Measurements from ENCODE around the gene ABLIM1. TPM values are rescaled to one million over a fixed set of nuclear protein-coding genes. Genes with fewer than 3 reads are reported as not detected.

The ABLIM1 gene
- total RNA-seq, 4 donors from 2014 or later = 56.9 to 108 (median 96.1) TPM

GRCh38 chr10:114532226-114532625 is 125.8 kb downstream of the ABLIM1 start:
- in situ Hi-C loops (cut with MboI; ENCODE audit: low pct_ligation_motif_present in 1 of 4, low pct_unique_long_range_greater_than_20kb in 1 of 4, low sequenced_read_pairs in 3 of 4) = loop anchor here in 1 of 4 donors (25.0 kb wide), 1 partner anchor 605 kb away; no protein-coding TSS in a partner anchor
- DNase-seq = no peak
- Histone ChIP-seq H3K4me1 (peaks cover 0 to 7% (median 3%) of the 10 kb centered on the region in 4 donors), H3K9me3 (no peaks in the 10 kb centered on the region), H3K27me3 (no peaks in the 10 kb centered on the region), H3K4me3 (no peak overlapping the region), H3K27ac (no peak overlapping the region), H3K36me3 (no peaks in the 10 kb centered on the region)
- WGBS, 2 donors (ENCODE audit: low coverage in 1 of 2) = 91% methylated on average over 5 of the region's 5 CpGs; no CpG with 5 or more reads in 1 of the 2 donors
- no peak for TF ChIP-seq POLR2A (IDR thresholded peaks at IDR 0.05)
- no peak for TF ChIP-seq CTCF (IDR thresholded peaks at IDR 0.05)
- TF ChIP-seq EP300 (IDR thresholded peaks at IDR 0.05; ENCODE audit: low read depth) = no peak
- no peak for TF ChIP-seq POLR2AphosphoS5 (IDR thresholded peaks at IDR 0.05)
- intact Hi-C loops (cut with DNase I; ENCODE audit: low total_unique reads) = no loop called here

GRCh38 chr10:114526504-114527238 is 131.4 kb downstream of the ABLIM1 start:
- Histone ChIP-seq H3K4me1 (peaks cover 9 to 59% (median 45%) of the 10 kb centered on the region in 4 donors), H3K36me3 (no peaks in the 10 kb centered on the region), H3K9me3 (no peaks in the 10 kb centered on the region), H3K27me3 (no peaks in the 10 kb centered on the region), H3K27ac (peak overlapping the region; percentile 84 to 90 (median 88)), H3K4me3 (peak overlapping the region; percentile 20 to 47 (median 30))
- in situ Hi-C loops (cut with MboI; ENCODE audit: low pct_ligation_motif_present in 1 of 4, low pct_unique_long_range_greater_than_20kb in 1 of 4, low sequenced_read_pairs in 3 of 4) = loop anchor here in 1 of 4 donors (25.0 kb wide), 1 partner anchor 611 kb away; no protein-coding TSS in a partner anchor
- intact Hi-C loops (cut with DNase I; ENCODE audit: low total_unique reads) = no loop called here
- WGBS, 2 donors (ENCODE audit: low coverage in 1 of 2) = 3 to 15% methylated on average over 7 to 24 of the region's 24 CpGs
- TF ChIP-seq POLR2A (IDR thresholded peaks at IDR 0.05) = peak; percentile 97
- TF ChIP-seq POLR2AphosphoS5 (IDR thresholded peaks at IDR 0.05) = peak; percentile 89 to 97 (median 97)
- no peak for TF ChIP-seq EP300 (IDR thresholded peaks at IDR 0.05; ENCODE audit: low read depth)
- TF ChIP-seq CTCF (IDR thresholded peaks at IDR 0.05) = no peak
- peak; percentile 91 for DNase-seq

- no peak for TF ChIP-seq POLR2AphosphoS5 (IDR thresholded peaks at IDR 0.05)
- TF ChIP-seq CTCF (IDR thresholded peaks at IDR 0.05) = no peak
- no peak for TF ChIP-seq EP300 (IDR thresholded peaks at IDR 0.05; ENCODE audit: low read depth)
- TF ChIP-seq POLR2A (IDR thresholded peaks at IDR 0.05) = no peak
- intact Hi-C loops (cut with DNase I; ENCODE audit: low total_unique reads) = no loop called here
- Histone ChIP-seq H3K27ac (peak overlapping the region; percentile 84 to 90 (median 88)), H3K9me3 (no peaks in the 10 kb centered on the region), H3K27me3 (no peaks in the 10 kb centered on the region), H3K4me3 (peak overlapping the region in 3 of 4 donors; percentile 28 to 47 (median 31)), H3K36me3 (no peaks in the 10 kb centered on the region), H3K4me1 (peaks cover 10 to 65% (median 47%) of the 10 kb centered on the region in 4 donors)
- WGBS, 2 donors (ENCODE audit: low coverage in 1 of 2) = 3 to 25% methylated on average over 5 of the region's 5 CpGs
- DNase-seq = no peak
- in situ Hi-C loops (cut with MboI; ENCODE audit: low pct_ligation_motif_present in 1 of 4, low pct_unique_long_range_greater_than_20kb in 1 of 4, low sequenced_read_pairs in 3 of 4) = loop anchor here in 1 of 4 donors (25.0 kb wide), 1 partner anchor 611 kb away; no protein-coding TSS in a partner anchor
Observed at GRCh38 chr10:114526126-114526503, 132.0 kb downstream of the ABLIM1 start.

GRCh38 chr10:114525368-114525949 is 132.6 kb downstream of the ABLIM1 start:
- Histone ChIP-seq H3K4me3 (peak overlapping the region in 3 of 4 donors; percentile 28 to 47 (median 31)), H3K4me1 (peaks cover 15 to 72% (median 53%) of the 10 kb centered on the region in 4 donors), H3K27ac (peak overlapping the region; percentile 84 to 90 (median 88)), H3K27me3 (no peaks in the 10 kb centered on the region), H3K9me3 (no peaks in the 10 kb centered on the region), H3K36me3 (no peaks in the 10 kb centered on the region)
- in situ Hi-C loops (cut with MboI; ENCODE audit: low pct_ligation_motif_present in 1 of 4, low pct_unique_long_range_greater_than_20kb in 1 of 4, low sequenced_read_pairs in 3 of 4) (loop anchor here in 1 of 4 donors (25.0 kb wide), 1 partner anchor 612 kb away; no protein-coding TSS in a partner anchor), intact Hi-C loops (cut with DNase I; ENCODE audit: low total_unique reads) (no loop called here)
- WGBS, 2 donors (ENCODE audit: low coverage in 1 of 2) = 24 to 27% methylated on average over 8 of the region's 8 CpGs
- no peak for DNase-seq
- no peak for TF ChIP-seq POLR2A (IDR thresholded peaks at IDR 0.05)
- TF ChIP-seq CTCF (IDR thresholded peaks at IDR 0.05) = no peak
- TF ChIP-seq EP300 (IDR thresholded peaks at IDR 0.05; ENCODE audit: low read depth) = no peak
- TF ChIP-seq POLR2AphosphoS5 (IDR thresholded peaks at IDR 0.05) = no peak

Measured in transverse colon (tissue), 4 donors.